ENCODE measurements around the gene METTL23.

- TF ChIP-seq CTCF (IDR thresholded peaks at IDR 0.05) (no peak), EP300 (IDR thresholded peaks at IDR 0.05) (no peak)
Measured at GRCh38 chr17:76702941-76703637, 23.6 kb upstream of the METTL23 start.
